ENCODE measurements around the gene EXOC4. TPM values are rescaled to one million over a fixed set of nuclear protein-coding genes. Genes with fewer than 3 reads are reported as not detected.

The EXOC4 gene
- total RNA-seq, 1 experiment from 2014 or later = 71.0 TPM

- Histone ChIP-seq H3K36me3 (ENCODE audit: control insufficient read depth, insufficient read depth, low read length) (no peaks in the 10 kb centered on the region), H3K27me3 (ENCODE audit: control insufficient read depth, insufficient read depth, low read length) (no peaks in the 10 kb centered on the region), H3K9me3 (ENCODE audit: control insufficient read depth, insufficient read depth, low read depth, low read length) (no peaks in the 10 kb centered on the region), H3K4me3 (ENCODE audit: low read depth in 2 of 2, low read length in 2 of 2) (no peak overlapping the region), H3K4me1 (ENCODE audit: control insufficient read depth, insufficient read depth, low read length) (no peaks in the 10 kb centered on the region), H3K27ac (ENCODE audit: low read length) (no peak overlapping the region)
- no peak for TF ChIP-seq POLR2AphosphoS5 (IDR thresholded peaks at IDR 0.05; ENCODE audit: low read depth, low read length)
- TF ChIP-seq REST (IDR thresholded peaks at IDR 0.05; ENCODE audit: insufficient read depth in 1 of 2, low read depth in 2 of 2, low read length in 1 of 2) = no peak
- no peak for TF ChIP-seq CTCF (IDR thresholded peaks at IDR 0.05)
- TF ChIP-seq TCF7L2 (IDR thresholded peaks at IDR 0.05; ENCODE audit: low read depth, low read length) = no peak
- no peak for TF ChIP-seq SIN3A (IDR thresholded peaks at IDR 0.05; ENCODE audit: borderline replicate concordance, insufficient read depth, low read depth, low read length)
- intact Hi-C loops (cut with micrococcal nuclease; ENCODE audit: unreplicated experiment) (no loop called here), in situ Hi-C loops (cut with HindIII; ENCODE audit: low pct_unique_long_range_greater_than_20kb, low sequenced_read_pairs) (no loop called here)
- BruUV-seq (replicated peaks) = no TSS peak
- ChIA-PET CTCF (no interaction called here), POLR2A (no interaction called here)
- ATAC-seq (no peak), DNase-seq (ENCODE audit: low read depth, low spot score) (no peak)
Measured at GRCh38 chr7:133885213-133885612, 632.3 kb downstream of the EXOC4 start.

GRCh38 chr7:133886086-133886485, 633.2 kb downstream of the EXOC4 start:
- no peaks in the 10 kb centered on the region for H3K27me3 ChIP-seq (ENCODE audit: control insufficient read depth, insufficient read depth, low read length)
- H3K27ac ChIP-seq (ENCODE audit: low read length) = no peak overlapping the region
- intact Hi-C loops (cut with micrococcal nuclease; ENCODE audit: unreplicated experiment) = no loop called here
- no peak for TF ChIP-seq SIN3A (IDR thresholded peaks at IDR 0.05; ENCODE audit: borderline replicate concordance, insufficient read depth, low read depth, low read length)
- TF ChIP-seq CTCF (IDR thresholded peaks at IDR 0.05) = no peak
- no peak for TF ChIP-seq POLR2AphosphoS5 (IDR thresholded peaks at IDR 0.05; ENCODE audit: low read depth, low read length)
- no peak for TF ChIP-seq TCF7L2 (IDR thresholded peaks at IDR 0.05; ENCODE audit: low read depth, low read length)
- no peak for TF ChIP-seq REST (IDR thresholded peaks at IDR 0.05; ENCODE audit: insufficient read depth in 1 of 2, low read depth in 2 of 2, low read length in 1 of 2)
- no peak overlapping the region for H3K4me3 ChIP-seq (ENCODE audit: low read depth in 2 of 2, low read length in 2 of 2)
- ATAC-seq = no peak
- in situ Hi-C loops (cut with HindIII; ENCODE audit: low pct_unique_long_range_greater_than_20kb, low sequenced_read_pairs) = no loop called here
- no peaks in the 10 kb centered on the region for H3K9me3 ChIP-seq (ENCODE audit: control insufficient read depth, insufficient read depth, low read depth, low read length)
- DNase-seq (ENCODE audit: low read depth, low spot score) = no peak
- no peaks in the 10 kb centered on the region for H3K4me1 ChIP-seq (ENCODE audit: control insufficient read depth, insufficient read depth, low read length)
- H3K36me3 ChIP-seq (ENCODE audit: control insufficient read depth, insufficient read depth, low read length) = no peaks in the 10 kb centered on the region
- ChIA-PET CTCF (interaction anchor here (0.6 kb wide), 1 partner anchor 31 kb away, joined by 5 read pairs; no protein-coding TSS in a partner anchor), POLR2A (no interaction called here)
- no TSS peak for BruUV-seq (replicated peaks)

Measured in Panc1 (cell line).